Keratinocyte (primary cell): ENCODE results near the gene PRKCA.

Source experiments
- EZH2 ChIP-seq: IDR thresholded peaks from one replicate; pipeline ENCODE4 v1.6.1; 2012; ENCODE audit warnings: inconsistent platforms, mild to moderate bottlenecking, low read length, moderate library complexity
- TF ChIP-seq, protein P1 (sequence below), 3 experiments: IDR thresholded peaks in 1 of 3; conservative IDR thresholded peaks in 1 of 3; optimal IDR thresholded peaks in 1 of 3; 2 replicates in 2 of 3; 3 replicates in 1 of 3; pipeline versions ENCODE3 to v1.5.1; 2011; ENCODE audit warnings: low read length in 3 of 3, mild to moderate bottlenecking in 3 of 3, moderate library complexity in 2 of 3, control low read depth in 1 of 3, inconsistent platforms in 1 of 3; ENCODE audit not compliant: insufficient read depth in 2 of 3; ENCODE audit errors: extremely low read depth in 1 of 3

- TF ChIP-seq, protein P1, sequence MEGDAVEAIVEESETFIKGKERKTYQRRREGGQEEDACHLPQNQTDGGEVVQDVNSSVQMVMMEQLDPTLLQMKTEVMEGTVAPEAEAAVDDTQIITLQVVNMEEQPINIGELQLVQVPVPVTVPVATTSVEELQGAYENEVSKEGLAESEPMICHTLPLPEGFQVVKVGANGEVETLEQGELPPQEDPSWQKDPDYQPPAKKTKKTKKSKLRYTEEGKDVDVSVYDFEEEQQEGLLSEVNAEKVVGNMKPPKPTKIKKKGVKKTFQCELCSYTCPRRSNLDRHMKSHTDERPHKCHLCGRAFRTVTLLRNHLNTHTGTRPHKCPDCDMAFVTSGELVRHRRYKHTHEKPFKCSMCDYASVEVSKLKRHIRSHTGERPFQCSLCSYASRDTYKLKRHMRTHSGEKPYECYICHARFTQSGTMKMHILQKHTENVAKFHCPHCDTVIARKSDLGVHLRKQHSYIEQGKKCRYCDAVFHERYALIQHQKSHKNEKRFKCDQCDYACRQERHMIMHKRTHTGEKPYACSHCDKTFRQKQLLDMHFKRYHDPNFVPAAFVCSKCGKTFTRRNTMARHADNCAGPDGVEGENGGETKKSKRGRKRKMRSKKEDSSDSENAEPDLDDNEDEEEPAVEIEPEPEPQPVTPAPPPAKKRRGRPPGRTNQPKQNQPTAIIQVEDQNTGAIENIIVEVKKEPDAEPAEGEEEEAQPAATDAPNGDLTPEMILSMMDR (optimal IDR thresholded peaks at IDR 0.05 in 1 of 3, IDR thresholded peaks at IDR 0.05 in 1 of 3, conservative IDR thresholded peaks at IDR 0.05 in 1 of 3; ENCODE audit: extremely low read depth in 1 of 3, insufficient read depth in 2 of 3, low read length in 3 of 3), result no peak
- no peak for TF ChIP-seq EZH2
Measured at GRCh38 chr17:66619206-66619605, 316.8 kb downstream of the PRKCA start.
